ENCODE data around the gene PRAMEF11.

Gene PRAMEF11

DNA sequence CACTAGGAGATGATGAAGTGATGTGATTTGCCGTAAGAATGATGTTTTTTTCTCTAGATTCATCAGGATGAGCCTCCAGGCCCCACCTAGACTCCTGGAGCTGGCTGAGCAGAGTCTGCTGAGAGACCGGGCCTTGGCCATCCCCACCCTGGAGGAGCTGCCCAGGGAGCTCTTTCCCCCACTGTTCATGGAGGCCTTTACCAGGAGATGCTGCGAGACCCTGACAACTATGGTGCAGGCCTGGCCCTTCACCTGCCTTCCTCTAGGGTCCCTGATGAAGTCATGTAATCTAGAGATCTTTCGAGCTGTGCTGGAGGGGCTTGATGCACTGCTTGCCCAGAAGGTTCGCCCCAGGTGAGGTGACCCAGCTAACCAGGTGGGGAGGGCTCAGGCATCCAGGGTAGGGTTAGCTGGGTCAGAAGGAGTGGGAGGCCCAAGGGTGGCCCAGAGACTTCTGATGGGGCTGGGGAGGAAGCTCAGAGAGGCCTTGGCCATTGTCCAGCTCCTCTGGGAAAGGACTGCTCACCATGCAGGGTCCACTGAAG lies 56.3 kb downstream of the PRAMEF11 start:
- TF ChIP-seq, protein P1, sequence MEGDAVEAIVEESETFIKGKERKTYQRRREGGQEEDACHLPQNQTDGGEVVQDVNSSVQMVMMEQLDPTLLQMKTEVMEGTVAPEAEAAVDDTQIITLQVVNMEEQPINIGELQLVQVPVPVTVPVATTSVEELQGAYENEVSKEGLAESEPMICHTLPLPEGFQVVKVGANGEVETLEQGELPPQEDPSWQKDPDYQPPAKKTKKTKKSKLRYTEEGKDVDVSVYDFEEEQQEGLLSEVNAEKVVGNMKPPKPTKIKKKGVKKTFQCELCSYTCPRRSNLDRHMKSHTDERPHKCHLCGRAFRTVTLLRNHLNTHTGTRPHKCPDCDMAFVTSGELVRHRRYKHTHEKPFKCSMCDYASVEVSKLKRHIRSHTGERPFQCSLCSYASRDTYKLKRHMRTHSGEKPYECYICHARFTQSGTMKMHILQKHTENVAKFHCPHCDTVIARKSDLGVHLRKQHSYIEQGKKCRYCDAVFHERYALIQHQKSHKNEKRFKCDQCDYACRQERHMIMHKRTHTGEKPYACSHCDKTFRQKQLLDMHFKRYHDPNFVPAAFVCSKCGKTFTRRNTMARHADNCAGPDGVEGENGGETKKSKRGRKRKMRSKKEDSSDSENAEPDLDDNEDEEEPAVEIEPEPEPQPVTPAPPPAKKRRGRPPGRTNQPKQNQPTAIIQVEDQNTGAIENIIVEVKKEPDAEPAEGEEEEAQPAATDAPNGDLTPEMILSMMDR (IDR thresholded peaks at IDR 0.05; ENCODE audit: extremely low read depth, missing control alignments), result no peak
- no peak for DNase-seq (ENCODE audit: low spot score)

Data from GM20000 (cell line).